ENCODE measurements around the gene CAPN13. TPM values are rescaled to one million over a fixed set of nuclear protein-coding genes. Genes with fewer than 3 reads are reported as not detected.

CAPN13 gene
- total and polyA plus RNA-seq, 2 donors (not counting 3 experiments of a cell fraction or from before 2014, with no cell fraction given): not detected

DNA sequence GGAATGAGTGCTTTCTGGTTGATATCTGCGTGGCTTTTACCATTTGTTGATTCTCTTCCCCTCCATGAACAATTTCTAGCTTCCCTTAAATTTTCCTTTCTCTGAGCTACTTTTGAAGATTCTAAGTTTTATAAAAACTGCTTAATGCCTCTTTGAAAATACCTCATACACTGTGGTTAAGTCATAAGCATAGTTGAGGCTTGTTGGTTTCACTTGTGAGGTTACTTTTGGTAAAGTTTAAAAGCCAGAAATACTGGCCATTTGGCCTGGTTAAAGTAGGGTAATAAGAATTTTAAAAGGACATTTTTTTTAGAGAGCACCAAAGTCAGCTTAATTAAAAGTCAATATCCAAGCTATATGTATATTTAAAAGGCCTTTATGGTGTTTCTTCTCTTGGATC lies 21.3 kb upstream of the CAPN13 start:
- FAIRE-seq (no peak), DNase-seq (ENCODE audit: low read depth, low spot score) (no peak)
- H3K79me2 ChIP-seq (ENCODE audit: control insufficient read depth, insufficient read depth, low read length): no peaks in the 10 kb centered on the region
- CTCF ChIA-PET: no interaction called here
- BruUV-seq (replicated peaks): no TSS peak
- intact Hi-C loops (cut with micrococcal nuclease): no loop called here
- POLR2A ChIA-PET: no interaction called here
- no peak overlapping the region for H3K4me3 ChIP-seq (replicated peaks in 1 of 3; ENCODE audit: insufficient read depth in 1 of 3, low read depth in 1 of 3, low read length in 3 of 3)
- no peak overlapping the region for H2AFZ ChIP-seq (ENCODE audit: low read depth, low read length)
- H3K9ac ChIP-seq (replicated peaks; ENCODE audit: extremely low read depth, insufficient read depth, low read length): no peak overlapping the region
- no peak overlapping the region for H3K4me2 ChIP-seq (ENCODE audit: insufficient read depth, low read length)
- H3K36me3 ChIP-seq (ENCODE audit: control insufficient read depth in 2 of 2, extremely low read depth in 1 of 2, insufficient read depth in 2 of 2, low read length in 2 of 2): no peaks in the 10 kb centered on the region
- H4K20me1 ChIP-seq (replicated peaks; ENCODE audit: control insufficient read depth, extremely low read depth, insufficient read depth, low read length): no peaks in the 10 kb centered on the region
- H3K9me1 ChIP-seq (replicated peaks; ENCODE audit: control insufficient read depth, extremely low read depth, insufficient read depth, low read length): no peaks in the 10 kb centered on the region
- H3K4me1 ChIP-seq (ENCODE audit: control insufficient read depth, extremely low read depth, insufficient read depth, low read length): no peaks in the 10 kb centered on the region
- no peaks in the 10 kb centered on the region for H3K9me3 ChIP-seq (replicated peaks; ENCODE audit: control insufficient read depth, insufficient read depth, low read length)
- H3K27me3 ChIP-seq (ENCODE audit: control insufficient read depth in 2 of 2, insufficient read depth in 2 of 2, low read length in 2 of 2): no peaks in the 10 kb centered on the region
- dilution Hi-C loops (cut with MboI; ENCODE audit: extremely low pct_ligation_motif_present, low sequenced_read_pairs): no loop called here
- TF ChIP-seq MYC (IDR thresholded peaks at IDR 0.05; ENCODE audit: low read depth, low read length) (no peak), EZH2 (IDR thresholded peaks at IDR 0.05; ENCODE audit: borderline replicate concordance, low read depth, low read length, severe bottlenecking) (no peak)
- no peak overlapping the region for H3K27ac ChIP-seq (ENCODE audit: insufficient read depth, low read depth, low read length)

DNA sequence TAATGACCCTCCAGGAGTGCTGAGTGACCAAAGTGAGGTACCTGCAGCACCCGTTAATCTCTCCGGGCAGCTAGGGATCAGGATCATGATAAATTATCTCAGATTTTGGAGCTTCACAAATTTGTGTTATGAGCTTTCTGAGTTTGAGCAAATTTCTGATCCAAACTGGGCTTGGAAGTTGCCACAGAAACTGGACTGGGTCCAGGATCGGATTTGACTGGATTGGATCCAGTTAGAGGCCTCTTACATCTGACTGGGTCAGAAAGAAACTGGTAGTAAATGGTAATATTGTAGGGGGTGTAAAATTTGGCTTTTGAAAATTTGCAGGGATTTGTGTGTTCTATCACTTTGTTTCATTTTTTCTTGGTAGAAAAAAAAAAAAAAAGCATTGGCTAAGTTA lies 19.7 kb upstream of the CAPN13 start:
- Histone ChIP-seq H3K27ac (ENCODE audit: insufficient read depth, low read depth, low read length) (no peak overlapping the region), H3K9me3 (replicated peaks; ENCODE audit: control insufficient read depth, insufficient read depth, low read length) (peaks cover 4% of the 10 kb centered on the region), H3K9me1 (replicated peaks; ENCODE audit: control insufficient read depth, extremely low read depth, insufficient read depth, low read length) (no peaks in the 10 kb centered on the region), H4K20me1 (replicated peaks; ENCODE audit: control insufficient read depth, extremely low read depth, insufficient read depth, low read length) (no peaks in the 10 kb centered on the region), H3K36me3 (ENCODE audit: control insufficient read depth in 2 of 2, extremely low read depth in 1 of 2, insufficient read depth in 2 of 2, low read length in 2 of 2) (no peaks in the 10 kb centered on the region), H3K4me2 (ENCODE audit: insufficient read depth, low read length) (no peak overlapping the region), H3K27me3 (ENCODE audit: control insufficient read depth in 2 of 2, insufficient read depth in 2 of 2, low read length in 2 of 2) (no peaks in the 10 kb centered on the region), H3K4me3 (replicated peaks in 1 of 3; ENCODE audit: insufficient read depth in 1 of 3, low read depth in 1 of 3, low read length in 3 of 3) (no peak overlapping the region), H3K9ac (replicated peaks; ENCODE audit: extremely low read depth, insufficient read depth, low read length) (no peak overlapping the region), H2AFZ (ENCODE audit: low read depth, low read length) (no peak overlapping the region), H3K79me2 (ENCODE audit: control insufficient read depth, insufficient read depth, low read length) (no peaks in the 10 kb centered on the region), H3K4me1 (ENCODE audit: control insufficient read depth, extremely low read depth, insufficient read depth, low read length) (no peaks in the 10 kb centered on the region)
- ChIA-PET POLR2A (no interaction called here), CTCF (no interaction called here)
- DNase-seq (ENCODE audit: low read depth, low spot score): no peak
- FAIRE-seq: no peak
- intact Hi-C loops (cut with micrococcal nuclease): no loop called here
- TF ChIP-seq GATA2 (IDR thresholded peaks at IDR 0.05; ENCODE audit: insufficient read depth, insufficient read length, low read depth, low read length) (no peak), JUN (IDR thresholded peaks at IDR 0.05; ENCODE audit: borderline replicate concordance, insufficient read depth, insufficient read length, low read depth) (no peak), EZH2 (IDR thresholded peaks at IDR 0.05; ENCODE audit: borderline replicate concordance, low read depth, low read length, severe bottlenecking) (no peak)
- no TSS peak for BruUV-seq (replicated peaks)
- dilution Hi-C loops (cut with MboI; ENCODE audit: extremely low pct_ligation_motif_present, low sequenced_read_pairs): no loop called here

Data from endothelial cell of umbilical vein (primary cell).